A549 (cell line): ENCODE results near the gene PRKACG. TPM values are rescaled to one million over a fixed set of nuclear protein-coding genes. Genes with fewer than 3 reads are reported as not detected.

ENCODE experiments used
- ATAC-seq, 2 experiments: fragments of 200-7000 bp in 1 of 2; fragments of >200 bp in 1 of 2; cut with Nextera tagmentation in 1 of 2; cut with Tn5 transposase in 1 of 2; 3 replicates each; pipeline versions ENCODE4 v1.8.0 to v1.9.1; 2018 to 2020; ENCODE audit warnings: mild to moderate bottlenecking in 1 of 2, moderate library complexity in 1 of 2
- CTCF ChIA-PET: fragments of 300-600 bp; sonication (Branson Sonifier 250); formaldehyde crosslinking; extraction: SDS; loops from one replicate; lab custom pipeline; 2021; ENCODE audit warnings: antibody characterized with exemption, inconsistent platforms; lab: Yijun Ruan, JAX
- POLR2A ChIA-PET: fragments of 350-600 bp; formaldehyde crosslinking; extraction: SDS; loops from one replicate; lab custom pipeline; 2021; ENCODE audit warnings: antibody characterized with exemption, inconsistent platforms; lab: Yijun Ruan, JAX
- DNase-seq, 2 experiments: peaks; one replicate each; pipeline versions ENCODE4 v3.0.0 to v3.0.0-alpha.2; 2011 to 2016; ENCODE audit warnings: low read depth in 1 of 2, low spot score in 1 of 2
- FAIRE-seq: peaks from 2 replicates; lab custom pipeline; 2011; peaks lifted over from hg19 to GRCh38; lab: Jason Lieb, UNC
- H3K27ac ChIP-seq, 2 experiments: fragments of >200 bp; sonication (Bioruptor Twin); formaldehyde crosslinking; 3 replicates each; pipeline ENCODE4 v1.5.1; 2016 to 2017
- H3K4me1 ChIP-seq: fragments of >200 bp; sonication (Bioruptor Twin); formaldehyde crosslinking; 3 replicates; pipeline ENCODE4 v1.6.1; 2016
- H3K4me2 ChIP-seq: fragments of >200 bp; sonication (Bioruptor Twin); formaldehyde crosslinking; 3 replicates; pipeline ENCODE4 v1.6.1; 2016
- H3K4me3 ChIP-seq: fragments of >200 bp; sonication (Bioruptor Twin); formaldehyde crosslinking; 3 replicates; pipeline ENCODE4 v1.5.1; 2016
- H3K9me3 ChIP-seq: fragments of >200 bp; sonication (Bioruptor Twin); formaldehyde crosslinking; 3 replicates; pipeline ENCODE4 v1.6.1; 2016
- ATOH8 ChIP-seq: fragments of 250-450 bp; sonication (Bioruptor Pico); IDR thresholded peaks from 2 replicates; pipeline ENCODE4 v1.5.0; 2020; ENCODE audit warnings: low read depth, mild to moderate bottlenecking, moderate library complexity
- BCL3 ChIP-seq: fragments of >200 bp; sonication (Bioruptor Twin); formaldehyde crosslinking; IDR thresholded peaks from 3 replicates; pipeline ENCODE4 v1.6.1; 2016
- BHLHE40 ChIP-seq: IDR thresholded peaks from 2 replicates; pipeline ENCODE4 v1.6.1; 2012; ENCODE audit warnings: low read depth, low read length, inconsistent platforms
- CBX2 ChIP-seq: fragments of 200-600 bp; sonication (generic); IDR thresholded peaks from 2 replicates; pipeline ENCODE4 v1.6.1; 2016; ENCODE audit warnings: low read depth, mild to moderate bottlenecking, borderline replicate concordance
- CEBPB ChIP-seq, 2 experiments: fragments of >200 bp in 1 of 2; sonication (Bioruptor Twin) in 1 of 2; formaldehyde crosslinking in 1 of 2; IDR thresholded peaks; 2 replicates each; pipeline ENCODE4 v1.6.1; 2012 to 2016
- ESRRA ChIP-seq: fragments of 150-350 bp; IDR thresholded peaks from 2 replicates; pipeline ENCODE4 v1.6.1; 2014; ENCODE audit warnings: mild to moderate bottlenecking, low read length, borderline replicate concordance
- FOSL2 ChIP-seq, 2 experiments: fragments of 450-650 bp in 1 of 2; fragments of >200 bp in 1 of 2; sonication (Bioruptor Twin) in 1 of 2; formaldehyde crosslinking; IDR thresholded peaks; 2 replicates each; pipeline versions ENCODE4 v1.5.0 to v1.6.1; 2016 to 2020; ENCODE audit warnings: mild to moderate bottlenecking in 1 of 2, moderate library complexity in 1 of 2
- HDAC2 ChIP-seq: fragments of 200-600 bp; sonication (generic); IDR thresholded peaks from 2 replicates; pipeline ENCODE4 v1.6.1; 2016
- HOXB13 ChIP-seq: fragments of 250-450 bp; sonication (Bioruptor Pico); IDR thresholded peaks from 2 replicates; pipeline ENCODE4 v1.5.0; 2020; ENCODE audit warnings: low read depth, mild to moderate bottlenecking, moderate library complexity
- JUN ChIP-seq, 2 experiments: fragments of >200 bp; sonication (Bioruptor Twin); formaldehyde crosslinking; IDR thresholded peaks; 2 replicates in 1 of 2; 3 replicates in 1 of 2; pipeline ENCODE4 v1.6.1; 2016 to 2017
- JUNB ChIP-seq: fragments of >200 bp; sonication (Bioruptor Twin); formaldehyde crosslinking; IDR thresholded peaks from 2 replicates; pipeline ENCODE4 v1.6.1; 2016
- MAZ ChIP-seq: fragments of 150-350 bp; IDR thresholded peaks from 2 replicates; pipeline ENCODE4 v1.6.1; 2014; ENCODE audit warnings: antibody characterized with exemption, low read depth, low read length, borderline replicate concordance
- NR3C1 ChIP-seq: fragments of >200 bp; sonication (Bioruptor Twin); formaldehyde crosslinking; IDR thresholded peaks from 3 replicates; pipeline ENCODE4 v1.6.1; 2017
- POLR2A ChIP-seq: IDR thresholded peaks from 2 replicates; pipeline ENCODE4 v1.6.1; 2012; ENCODE audit warnings: mild to moderate bottlenecking, low read length
- POLR2AphosphoS2 ChIP-seq: conservative IDR thresholded peaks from 2 replicates; pipeline ENCODE4 v1.6.1; 2012; ENCODE audit warnings: low read length, improper control_type of control experiment, inconsistent platforms
- RAD21 ChIP-seq, 2 experiments: fragments of >200 bp in 1 of 2; sonication (Bioruptor Twin) in 1 of 2; formaldehyde crosslinking in 1 of 2; IDR thresholded peaks in 1 of 2; conservative IDR thresholded peaks in 1 of 2; 2 replicates in 1 of 2; 3 replicates in 1 of 2; pipeline ENCODE4 v1.6.1; 2012 to 2018; ENCODE audit warnings: inconsistent platforms in 1 of 2
- RARB ChIP-seq: fragments of 250-450 bp; sonication (Bioruptor Pico); IDR thresholded peaks from 2 replicates; pipeline ENCODE4 v1.8.0; 2021; ENCODE audit warnings: mild to moderate bottlenecking, moderate library complexity
- RCOR1 ChIP-seq: fragments of 150-350 bp; IDR thresholded peaks from 2 replicates; pipeline ENCODE4 v1.6.1; 2014; ENCODE audit warnings: antibody characterized with exemption, low read length, low read depth
- RNF2 ChIP-seq: fragments of 200-600 bp; sonication (generic); IDR thresholded peaks from 2 replicates; pipeline ENCODE4 v1.6.1; 2016; ENCODE audit warnings: low read depth, mild to moderate bottlenecking, antibody characterized with exemption, moderate library complexity, borderline replicate concordance
- SMC3 ChIP-seq: fragments of >200 bp; sonication (Bioruptor Twin); formaldehyde crosslinking; IDR thresholded peaks from 3 replicates; pipeline ENCODE4 v1.6.1; 2018; ENCODE audit warnings: inconsistent platforms
- SREBF2 ChIP-seq: fragments of 450-650 bp; IDR thresholded peaks from 2 replicates; pipeline ENCODE4 v1.6.1; 2014; ENCODE audit warnings: mild to moderate bottlenecking, moderate library complexity
- ZNF302 ChIP-seq: fragments of 250-450 bp; sonication (Bioruptor Pico); IDR thresholded peaks from 2 replicates; pipeline ENCODE4 v1.9.0; 2021; ENCODE audit warnings: inconsistent platforms, mild to moderate bottlenecking, moderate library complexity
- WGBS: methylation state at CpG from one replicate; pipeline ENCODE4 v1.1.6; 2017; ENCODE audit errors: missing lambda C conversion rate; 5-methylcytosine and 5-hydroxymethylcytosine counted together
- polyA plus RNA-seq, 4 experiments: library from polyadenylated mRNA; depleted of rRNA in 3 of 4; stranded (reverse); fragments of >200 nt; fragmentation: RNase III in 1 of 4; extraction: RNeasy Plus Mini Kit Qiagen cat#74134 plus additional on column Dnase treatment in 1 of 4; gene quantifications; 2 replicates in 3 of 4; 3 replicates in 1 of 4; pipeline ENCODE4 v1.2.3, GENCODE V29; 2011 to 2017
- TF ChIP-seq, protein P1 (sequence below): fragments of >200 bp; sonication (Bioruptor Twin); formaldehyde crosslinking; IDR thresholded peaks from 3 replicates; pipeline ENCODE4 v1.5.1; 2016

The PRKACG gene
- polyA plus RNA-seq, 2 of the 4 experiments (the other 2 are of a cell fraction) = not detected

GRCh38 chr9:69001921-69002320, 12.0 kb downstream of the PRKACG start (continued):
- TF ChIP-seq BCL3 = no peak

GRCh38 chr9:68999393-69000105, 14.4 kb downstream of the PRKACG start:
- WGBS = 20% methylated on average over 10 of the region's 10 CpGs
- CTCF ChIA-PET = interaction anchor here (0.6 to 1.4 kb wide), 27 partner anchors 10 to 1069 kb away, joined by 3 to 18 read pairs (median 3); no protein-coding TSS in a partner anchor

DNA sequence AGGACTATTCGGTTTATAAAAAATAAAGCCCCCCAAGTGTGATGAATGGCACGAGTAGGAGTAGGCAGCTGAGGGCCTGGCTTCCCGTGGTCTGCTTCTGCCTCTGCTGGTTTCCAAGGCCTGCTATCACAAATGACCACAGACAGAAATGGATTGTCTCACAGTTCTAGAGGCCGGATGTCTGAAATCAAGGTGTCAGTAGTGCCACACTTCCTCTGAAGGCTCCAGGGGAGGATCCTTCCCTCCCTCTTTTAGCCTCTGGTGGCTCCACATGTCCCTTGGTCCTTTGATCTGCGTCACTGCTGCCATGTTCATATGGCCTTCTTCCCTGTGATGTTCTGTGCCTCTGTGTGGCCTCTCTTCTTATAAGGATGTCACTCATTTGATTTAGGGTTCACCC, 15.1 kb downstream of the PRKACG start:
- 23% methylated on average over 5 of the region's 5 CpGs for WGBS
- no peak for TF ChIP-seq CEBPB (IDR thresholded peaks at IDR 0.05)
- TF ChIP-seq POLR2AphosphoS2 = no peak
- TF ChIP-seq SREBF2 = no peak
- no peak for TF ChIP-seq NR3C1
- TF ChIP-seq RNF2 = no peak
- no peak for TF ChIP-seq ESRRA
- TF ChIP-seq RCOR1 = no peak
- TF ChIP-seq RARB = no peak
- no peak for TF ChIP-seq MAZ
- no peak for TF ChIP-seq POLR2A
- no peak for TF ChIP-seq ZNF302 (CRISPR knock-in tag)
- FAIRE-seq = no peak
- Histone ChIP-seq H3K4me3 (no peak overlapping the region), H3K4me2 (no peak overlapping the region), H3K4me1 (no peaks in the 10 kb centered on the region), H3K9me3 (no peaks in the 10 kb centered on the region), H3K27ac (no peak overlapping the region)
- CTCF ChIA-PET = interaction anchor here (0.6 to 1.9 kb wide), 12 partner anchors 11 to 419 kb away, joined by 3 to 18 read pairs (median 5); no protein-coding TSS in a partner anchor
- DNase-seq = no peak
- ATAC-seq = no peak
- POLR2A ChIA-PET = no interaction called here

More at GRCh38 chr9:68999393-69000105, 14.4 kb downstream of the PRKACG start:
- Histone ChIP-seq H3K4me3 (no peak overlapping the region), H3K27ac (no peak overlapping the region), H3K4me1 (no peaks in the 10 kb centered on the region), H3K9me3 (no peaks in the 10 kb centered on the region), H3K4me2 (no peak overlapping the region)
- ATAC-seq (peak; percentile 93 to 97), FAIRE-seq (peak; percentile 74), DNase-seq (peak; percentile 54 to 69)
- POLR2A ChIA-PET = no interaction called here
- TF ChIP-seq, protein P1, sequence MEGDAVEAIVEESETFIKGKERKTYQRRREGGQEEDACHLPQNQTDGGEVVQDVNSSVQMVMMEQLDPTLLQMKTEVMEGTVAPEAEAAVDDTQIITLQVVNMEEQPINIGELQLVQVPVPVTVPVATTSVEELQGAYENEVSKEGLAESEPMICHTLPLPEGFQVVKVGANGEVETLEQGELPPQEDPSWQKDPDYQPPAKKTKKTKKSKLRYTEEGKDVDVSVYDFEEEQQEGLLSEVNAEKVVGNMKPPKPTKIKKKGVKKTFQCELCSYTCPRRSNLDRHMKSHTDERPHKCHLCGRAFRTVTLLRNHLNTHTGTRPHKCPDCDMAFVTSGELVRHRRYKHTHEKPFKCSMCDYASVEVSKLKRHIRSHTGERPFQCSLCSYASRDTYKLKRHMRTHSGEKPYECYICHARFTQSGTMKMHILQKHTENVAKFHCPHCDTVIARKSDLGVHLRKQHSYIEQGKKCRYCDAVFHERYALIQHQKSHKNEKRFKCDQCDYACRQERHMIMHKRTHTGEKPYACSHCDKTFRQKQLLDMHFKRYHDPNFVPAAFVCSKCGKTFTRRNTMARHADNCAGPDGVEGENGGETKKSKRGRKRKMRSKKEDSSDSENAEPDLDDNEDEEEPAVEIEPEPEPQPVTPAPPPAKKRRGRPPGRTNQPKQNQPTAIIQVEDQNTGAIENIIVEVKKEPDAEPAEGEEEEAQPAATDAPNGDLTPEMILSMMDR = peak; percentile 71
- no peak for TF ChIP-seq BHLHE40
- TF ChIP-seq ATOH8 (CRISPR knock-in tag) = no peak
- TF ChIP-seq RAD21 (conservative IDR thresholded peaks at IDR 0.05 in 1 of 2, IDR thresholded peaks at IDR 0.05 in 1 of 2) = peak; percentile 68 to 78
- TF ChIP-seq ESRRA = no peak
- peak; percentile 47 for TF ChIP-seq SMC3
- TF ChIP-seq RARB = no peak
- no peak for TF ChIP-seq CBX2
- TF ChIP-seq HOXB13 (CRISPR knock-in tag) = no peak
- no peak for TF ChIP-seq JUNB
- TF ChIP-seq FOSL2 (IDR thresholded peaks at IDR 0.05) = no peak
- no peak for TF ChIP-seq FOSL2 (CRISPR knock-in tag; IDR thresholded peaks at IDR 0.05)
- no peak for TF ChIP-seq HDAC2
- TF ChIP-seq JUN (IDR thresholded peaks at IDR 0.05) = no peak
- TF ChIP-seq, all 56 proteins: peak for 3
